Endothelial cell of umbilical vein (primary cell): ENCODE measurements around the gene OLFM1.
"Not testable (repeated sequence)": the region's sequence is repeated elsewhere in the genome, so short reads cannot be mapped to it uniquely, and the experiment has no call there.

Experiments
- EZH2 ChIP-seq: IDR thresholded peaks from 2 replicates; pipeline ENCODE4 v1.6.1; 2012; ENCODE audit warnings: borderline replicate concordance, low read depth, mild to moderate bottlenecking, moderate library complexity, low read length, inconsistent platforms; ENCODE audit not compliant: severe bottlenecking
- FOS ChIP-seq: IDR thresholded peaks from 2 replicates; pipeline ENCODE4 v1.6.1; 2011; ENCODE audit warnings: mild to moderate bottlenecking, low read length, moderate library complexity, borderline replicate concordance; ENCODE audit not compliant: insufficient read depth
- GATA2 ChIP-seq: IDR thresholded peaks from 2 replicates; pipeline ENCODE4 v1.7.0; 2011; ENCODE audit warnings: low read depth, mild to moderate bottlenecking, moderate library complexity, mixed read lengths, low read length; ENCODE audit not compliant: insufficient read length, insufficient read depth
- JUN ChIP-seq: IDR thresholded peaks from 2 replicates; pipeline ENCODE4 v1.6.1; 2011; ENCODE audit warnings: borderline replicate concordance, low read depth; ENCODE audit not compliant: insufficient read length, insufficient read depth
- MYC ChIP-seq: IDR thresholded peaks from one replicate; pipeline ENCODE4 v1.6.1; 2011; ENCODE audit warnings: mild to moderate bottlenecking, low read depth, low read length
- POLR2A ChIP-seq: IDR thresholded peaks from 2 replicates; pipeline ENCODE4 v1.6.1; 2012; ENCODE audit warnings: low read depth, mild to moderate bottlenecking, control low read depth, low read length
- POLR2AphosphoS5 ChIP-seq: IDR thresholded peaks from 2 replicates; pipeline ENCODE4 v1.6.1; 2012; ENCODE audit warnings: low read depth, mild to moderate bottlenecking, control low read depth, low read length, moderate library complexity; ENCODE audit not compliant: insufficient read depth
- TF ChIP-seq, protein P1 (sequence below), 2 donors: IDR thresholded peaks; 1 replicate in 1 of 2; 2 replicates in 1 of 2; pipeline ENCODE4 v1.5.1; 2011; ENCODE audit warnings: low read length in 2 of 2, mild to moderate bottlenecking in 2 of 2, moderate library complexity in 2 of 2, control low read depth in 1 of 2, inconsistent platforms in 1 of 2, low read depth in 1 of 2; ENCODE audit not compliant: insufficient read depth in 1 of 2; ENCODE audit errors: extremely low read depth in 1 of 2
- TF ChIP-seq, protein P2 (sequence below): IDR thresholded peaks from 2 replicates; pipeline ENCODE4 v1.6.1; 2011; ENCODE audit not compliant: insufficient read depth, insufficient read length

DNA sequence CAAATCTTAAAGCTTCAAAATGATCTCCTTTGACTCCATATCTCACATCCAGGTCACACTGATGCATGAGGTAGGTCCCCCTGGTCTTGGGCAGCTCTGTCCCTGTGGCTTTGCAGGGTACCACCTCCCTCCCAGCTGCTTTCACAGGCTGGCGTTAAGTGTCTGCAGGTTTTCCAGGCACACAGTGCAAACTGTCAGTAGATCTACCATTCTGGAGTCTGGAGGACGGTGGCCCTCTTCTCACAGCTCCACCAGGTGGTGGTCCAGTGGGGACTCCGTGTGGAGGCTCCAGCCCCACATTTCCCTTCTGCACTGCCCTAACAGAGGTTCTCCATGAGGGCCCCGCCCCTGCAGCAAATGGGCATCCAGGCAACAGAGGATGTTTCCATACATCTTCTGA lies 24.0 kb upstream of the OLFM1 start:
- not testable (repeated sequence) for TF ChIP-seq POLR2A, EZH2, POLR2AphosphoS5, FOS, JUN, MYC, GATA2
- TF ChIP-seq, protein P1, sequence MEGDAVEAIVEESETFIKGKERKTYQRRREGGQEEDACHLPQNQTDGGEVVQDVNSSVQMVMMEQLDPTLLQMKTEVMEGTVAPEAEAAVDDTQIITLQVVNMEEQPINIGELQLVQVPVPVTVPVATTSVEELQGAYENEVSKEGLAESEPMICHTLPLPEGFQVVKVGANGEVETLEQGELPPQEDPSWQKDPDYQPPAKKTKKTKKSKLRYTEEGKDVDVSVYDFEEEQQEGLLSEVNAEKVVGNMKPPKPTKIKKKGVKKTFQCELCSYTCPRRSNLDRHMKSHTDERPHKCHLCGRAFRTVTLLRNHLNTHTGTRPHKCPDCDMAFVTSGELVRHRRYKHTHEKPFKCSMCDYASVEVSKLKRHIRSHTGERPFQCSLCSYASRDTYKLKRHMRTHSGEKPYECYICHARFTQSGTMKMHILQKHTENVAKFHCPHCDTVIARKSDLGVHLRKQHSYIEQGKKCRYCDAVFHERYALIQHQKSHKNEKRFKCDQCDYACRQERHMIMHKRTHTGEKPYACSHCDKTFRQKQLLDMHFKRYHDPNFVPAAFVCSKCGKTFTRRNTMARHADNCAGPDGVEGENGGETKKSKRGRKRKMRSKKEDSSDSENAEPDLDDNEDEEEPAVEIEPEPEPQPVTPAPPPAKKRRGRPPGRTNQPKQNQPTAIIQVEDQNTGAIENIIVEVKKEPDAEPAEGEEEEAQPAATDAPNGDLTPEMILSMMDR (IDR thresholded peaks at IDR 0.05; ENCODE audit: extremely low read depth in 1 of 2, insufficient read depth in 1 of 2, low read depth in 1 of 2, low read length in 2 of 2) = not testable (repeated sequence)
- TF ChIP-seq, protein P2, sequence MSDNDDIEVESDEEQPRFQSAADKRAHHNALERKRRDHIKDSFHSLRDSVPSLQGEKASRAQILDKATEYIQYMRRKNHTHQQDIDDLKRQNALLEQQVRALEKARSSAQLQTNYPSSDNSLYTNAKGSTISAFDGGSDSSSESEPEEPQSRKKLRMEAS = not testable (repeated sequence)
